B cell (primary cell): ENCODE data around the gene PDK4.

Experiments
- EZH2 ChIP-seq: IDR thresholded peaks from 2 replicates; pipeline ENCODE4 v1.6.1; 2012; ENCODE audit warnings: borderline replicate concordance, low read depth, mild to moderate bottlenecking, moderate library complexity, low read length; ENCODE audit not compliant: insufficient read depth, poor library complexity, severe bottlenecking
- TF ChIP-seq, protein P1 (sequence below): fragments of 200-600 bp; IDR thresholded peaks from one replicate; pipeline ENCODE4 v1.8.0; 2022; ENCODE audit warnings: antibody characterized with exemption, mild to moderate bottlenecking

DNA sequence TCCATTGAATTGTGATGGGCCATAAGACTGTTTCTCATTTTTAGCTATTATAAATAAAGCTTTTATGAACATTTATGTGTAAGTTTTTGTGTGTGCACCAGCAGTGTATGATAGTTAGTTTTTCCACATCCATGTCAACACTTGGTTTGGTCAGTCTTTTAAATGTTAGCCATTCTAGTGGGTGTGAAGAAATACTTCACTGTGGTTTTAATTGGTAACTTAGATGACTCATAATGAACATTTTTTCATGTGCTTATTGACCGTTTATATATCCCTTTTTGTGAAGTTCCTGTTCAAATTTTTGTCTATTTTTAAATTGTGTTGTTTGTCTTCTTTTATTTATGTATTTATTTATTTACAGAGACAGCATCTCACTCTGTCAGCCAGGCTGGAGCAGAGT is 23.6 kb upstream of the PDK4 start:
- TF ChIP-seq, protein P1, sequence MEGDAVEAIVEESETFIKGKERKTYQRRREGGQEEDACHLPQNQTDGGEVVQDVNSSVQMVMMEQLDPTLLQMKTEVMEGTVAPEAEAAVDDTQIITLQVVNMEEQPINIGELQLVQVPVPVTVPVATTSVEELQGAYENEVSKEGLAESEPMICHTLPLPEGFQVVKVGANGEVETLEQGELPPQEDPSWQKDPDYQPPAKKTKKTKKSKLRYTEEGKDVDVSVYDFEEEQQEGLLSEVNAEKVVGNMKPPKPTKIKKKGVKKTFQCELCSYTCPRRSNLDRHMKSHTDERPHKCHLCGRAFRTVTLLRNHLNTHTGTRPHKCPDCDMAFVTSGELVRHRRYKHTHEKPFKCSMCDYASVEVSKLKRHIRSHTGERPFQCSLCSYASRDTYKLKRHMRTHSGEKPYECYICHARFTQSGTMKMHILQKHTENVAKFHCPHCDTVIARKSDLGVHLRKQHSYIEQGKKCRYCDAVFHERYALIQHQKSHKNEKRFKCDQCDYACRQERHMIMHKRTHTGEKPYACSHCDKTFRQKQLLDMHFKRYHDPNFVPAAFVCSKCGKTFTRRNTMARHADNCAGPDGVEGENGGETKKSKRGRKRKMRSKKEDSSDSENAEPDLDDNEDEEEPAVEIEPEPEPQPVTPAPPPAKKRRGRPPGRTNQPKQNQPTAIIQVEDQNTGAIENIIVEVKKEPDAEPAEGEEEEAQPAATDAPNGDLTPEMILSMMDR, result no peak
- no peak for TF ChIP-seq EZH2
